NCI-H2171 (cell line): Measurements from ENCODE around the gene NECAB3.
"Not testable (repeated sequence)": the region's sequence is repeated elsewhere in the genome, so short reads cannot be mapped to it uniquely, and the experiment has no call there.

Source experiments
- DNase-seq: peaks from one replicate; lab custom pipeline; 2025; lab: John Stamatoyannopoulos, UW

The NECAB3 gene

GRCh38 chr20:33648396-33649004, 25.7 kb downstream of the NECAB3 start:
- DNase-seq = no peak

- no peak for DNase-seq
Observed at GRCh38 chr20:33647603-33648395, 26.4 kb downstream of the NECAB3 start.

DNA sequence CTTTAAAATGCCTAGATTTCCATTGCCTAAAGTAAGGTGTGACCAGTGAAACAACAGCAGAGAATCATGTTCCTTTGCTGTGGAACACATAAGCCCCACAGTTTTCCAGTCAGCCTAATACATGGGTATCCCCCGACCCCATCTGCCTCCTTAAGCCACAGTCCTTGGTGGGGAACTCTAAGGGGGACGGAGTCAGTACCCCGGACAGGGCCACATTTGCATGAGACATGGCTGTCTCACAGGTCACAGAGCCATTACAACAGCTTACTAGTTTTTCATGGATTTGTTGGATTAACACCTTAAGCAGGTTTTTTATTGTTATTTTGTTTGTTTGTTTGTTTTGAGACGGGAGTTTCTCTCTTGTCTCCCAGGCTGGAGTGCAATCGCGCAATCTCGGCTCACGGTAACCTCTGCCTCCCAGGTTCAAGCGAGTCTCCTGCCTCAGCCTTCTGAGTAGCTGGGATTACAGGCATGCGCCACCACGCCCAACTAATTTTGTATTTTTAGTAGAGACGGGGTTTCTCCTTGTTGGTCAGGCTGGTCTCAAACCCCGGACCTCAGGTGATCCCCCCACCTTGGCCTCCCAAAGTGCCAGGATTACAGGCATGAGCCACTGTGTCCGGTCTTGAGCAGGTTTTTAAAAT, 27.1 kb downstream of the NECAB3 start:
- DNase-seq = not testable (repeated sequence)

GRCh38 chr20:33646191-33646590, 28.0 kb downstream of the NECAB3 start:
- DNase-seq = no peak

DNA sequence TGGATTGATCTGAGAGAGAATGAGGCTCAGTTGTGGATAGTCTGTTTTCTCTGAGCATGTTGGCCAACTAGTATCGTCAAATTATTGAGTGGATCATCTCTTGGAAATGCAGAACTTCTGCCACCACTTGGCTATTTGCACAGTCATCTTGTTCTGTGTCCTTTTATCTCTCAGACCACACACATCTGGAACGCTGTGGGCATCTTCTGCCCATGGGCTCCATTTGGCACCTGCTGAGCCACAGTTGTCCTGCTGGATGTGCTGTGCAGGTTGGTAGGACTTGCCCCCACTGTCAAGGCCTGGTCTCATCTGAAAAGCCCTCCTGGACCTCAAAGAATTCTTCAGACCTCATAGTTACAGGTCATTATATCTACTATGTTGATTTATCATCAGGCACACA, 28.8 kb downstream of the NECAB3 start:
- no peak for DNase-seq

- DNase-seq = no peak
Observed at GRCh38 chr20:33645072-33645358, 29.2 kb downstream of the NECAB3 start.

- no peak for DNase-seq
Observed at GRCh38 chr20:33644313-33645071, 29.7 kb downstream of the NECAB3 start.

DNA sequence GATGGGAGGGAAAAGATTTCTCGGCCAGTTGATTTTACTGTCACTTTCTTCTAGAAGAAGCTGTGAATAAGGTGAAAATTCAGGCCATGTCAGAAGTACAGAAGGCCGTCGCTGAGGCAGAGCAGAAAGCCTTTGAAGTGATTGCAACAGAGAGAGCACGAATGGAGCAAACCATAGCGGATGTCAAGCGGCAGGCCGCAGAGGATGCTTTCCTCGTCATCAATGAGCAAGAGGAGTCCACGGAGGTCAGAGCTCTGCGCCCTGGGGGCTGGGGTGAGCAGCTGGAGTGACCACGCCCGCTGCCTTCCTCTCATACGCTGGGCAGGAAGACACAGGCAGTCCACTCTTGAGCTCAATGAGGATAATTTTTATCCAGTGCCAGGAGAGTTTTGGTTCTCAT, 33.9 kb downstream of the NECAB3 start:
- DNase-seq = no peak

GRCh38 chr20:33636776-33637175, 37.5 kb downstream of the NECAB3 start:
- DNase-seq = no peak

DNA sequence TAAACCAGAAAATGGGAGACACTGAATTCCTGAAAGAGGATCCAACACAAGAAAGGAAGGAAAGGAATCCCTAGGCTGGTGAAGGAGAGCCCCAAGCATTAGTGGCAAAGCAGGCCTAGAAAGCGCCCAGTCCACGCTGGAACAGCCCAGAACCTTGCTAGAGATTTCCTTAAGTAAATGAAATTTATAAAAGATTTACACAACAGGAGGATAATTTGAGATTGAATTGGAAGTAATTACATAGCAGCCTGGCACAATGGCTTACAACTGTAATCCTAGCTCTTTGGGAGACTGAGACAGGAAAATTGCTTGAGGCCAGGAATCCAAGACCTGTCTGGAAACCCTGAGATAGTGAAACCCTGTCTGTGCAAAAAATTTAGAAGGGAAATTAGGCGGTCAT, 38.9 kb downstream of the NECAB3 start:
- no peak for DNase-seq

DNA sequence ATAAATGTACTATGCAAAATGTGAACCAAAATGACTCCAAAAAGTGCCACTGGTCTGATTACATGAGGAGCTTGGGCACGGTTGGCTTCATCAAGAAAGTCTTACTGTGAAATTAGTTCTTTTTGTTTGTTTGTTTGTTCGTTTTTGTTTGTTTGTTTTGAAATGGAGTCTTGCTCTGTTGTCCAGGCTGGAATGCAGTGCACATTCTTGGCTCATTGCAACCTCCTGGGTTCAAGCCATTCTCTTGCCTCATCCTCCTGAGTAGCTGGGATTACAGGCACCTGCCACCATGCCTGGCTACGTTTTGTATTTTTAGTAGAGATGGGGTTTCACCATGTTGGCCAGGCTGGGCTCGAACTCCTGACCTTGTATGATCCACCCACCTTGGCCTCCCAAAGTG, 42.3 kb downstream of the NECAB3 start:
- not testable (repeated sequence) for DNase-seq

DNA sequence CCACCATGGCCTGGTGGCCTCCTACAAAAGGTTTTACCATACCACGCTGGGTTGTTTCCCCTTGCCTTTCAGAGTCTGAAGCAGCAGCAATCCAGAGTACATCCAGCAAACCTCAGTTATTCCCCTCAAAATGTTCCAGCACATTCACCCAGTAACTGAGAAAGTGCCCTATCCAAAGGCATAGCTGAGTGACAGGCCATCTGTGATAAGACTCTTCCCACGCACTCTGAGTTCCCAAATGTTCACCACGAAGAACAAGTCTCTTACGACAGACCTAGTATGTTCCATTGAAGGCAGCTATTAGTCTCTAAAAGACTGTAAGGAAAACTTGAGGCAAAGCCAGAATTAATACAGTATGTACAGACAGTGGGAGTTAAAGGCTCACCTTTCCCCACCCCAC, 43.7 kb downstream of the NECAB3 start:
- DNase-seq = no peak

- DNase-seq = no peak
Observed at GRCh38 chr20:33629979-33630378, 44.2 kb downstream of the NECAB3 start.

- DNase-seq = no peak
Observed at GRCh38 chr20:33629533-33629932, 44.7 kb downstream of the NECAB3 start.

GRCh38 chr20:33627577-33628216, 46.5 kb downstream of the NECAB3 start:
- DNase-seq = no peak

DNA sequence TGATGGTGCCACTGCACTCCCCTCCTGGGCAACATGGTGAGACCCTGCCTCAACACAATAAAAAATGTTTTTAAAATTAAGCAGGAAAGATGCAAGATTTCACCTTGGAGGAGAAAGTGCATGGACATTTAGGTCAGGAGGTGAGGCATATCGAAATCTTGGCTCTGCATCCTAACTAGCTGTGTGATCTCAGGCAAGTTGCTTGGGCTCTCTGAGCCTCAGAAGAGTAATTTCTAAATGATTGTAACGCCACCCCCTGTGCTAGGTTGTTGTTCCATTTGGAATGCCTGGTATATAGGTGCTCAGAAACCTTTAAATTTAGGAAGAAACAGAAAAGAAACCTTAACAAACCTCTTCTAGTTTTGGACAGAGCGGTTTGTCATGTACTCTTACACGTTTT, 48.0 kb downstream of the NECAB3 start:
- no peak for DNase-seq

DNA sequence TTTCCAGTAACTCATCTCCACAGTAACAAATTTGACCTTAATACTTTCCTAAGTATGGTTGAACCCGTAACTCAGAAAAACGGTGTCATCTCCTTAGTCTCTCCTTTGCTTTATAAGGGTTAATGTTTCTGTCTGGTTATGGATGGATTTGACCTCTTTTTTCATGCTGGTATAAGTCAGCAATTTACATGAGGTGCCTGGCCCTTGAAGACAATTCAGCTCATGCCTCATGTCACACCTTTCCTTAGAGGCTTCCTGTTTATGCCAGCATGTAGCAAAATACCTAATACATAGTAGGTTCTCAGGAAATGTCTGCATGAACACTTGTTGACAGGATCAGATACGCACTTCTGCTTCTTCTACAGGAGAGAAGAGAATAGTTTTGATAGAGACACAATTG, 49.8 kb downstream of the NECAB3 start:
- DNase-seq = no peak

DNA sequence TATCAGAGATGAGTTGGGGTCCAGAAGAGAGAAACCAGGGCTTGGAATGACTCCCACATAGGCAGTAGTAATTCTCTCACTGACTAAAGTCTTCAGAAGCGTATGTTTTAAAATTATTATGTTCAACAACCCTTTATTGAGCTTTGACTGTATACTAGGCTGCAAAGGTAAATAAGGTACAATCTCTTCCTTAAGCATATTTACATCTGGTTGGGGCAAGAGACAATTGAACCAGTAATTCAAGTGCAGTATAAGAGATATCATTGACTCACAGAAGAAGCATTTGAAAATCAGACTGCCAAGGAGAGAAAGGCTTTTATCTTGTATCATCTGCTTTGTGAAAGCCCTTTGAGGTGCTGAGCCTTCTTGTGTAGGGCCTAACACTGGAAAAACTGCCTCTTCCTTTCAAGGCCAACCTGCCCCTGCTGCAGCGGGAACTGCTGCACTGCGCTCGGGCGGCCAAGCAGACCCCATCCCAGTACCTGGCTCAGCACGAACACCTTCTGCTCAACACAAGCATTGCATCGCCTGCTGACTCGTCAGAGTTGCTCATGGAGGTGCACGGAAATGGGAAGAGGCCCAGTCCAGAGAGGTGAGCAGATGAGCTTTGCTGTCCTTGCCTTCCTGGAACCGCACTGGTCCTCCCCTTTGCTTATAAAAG, 51.4 kb downstream of the NECAB3 start:
- DNase-seq = no peak

GRCh38 chr20:33621717-33622400, 52.4 kb downstream of the NECAB3 start:
- no peak for DNase-seq

- DNase-seq = no peak
Observed at GRCh38 chr20:33612001-33612400, 62.2 kb downstream of the NECAB3 start.

- DNase-seq = no peak
Observed at GRCh38 chr20:33611106-33611505, 63.1 kb downstream of the NECAB3 start.
